Measurements from ENCODE around the gene ADGRG1.
"Not testable (repeated sequence)": the region's sequence is repeated elsewhere in the genome, so short reads cannot be mapped to it uniquely, and the experiment has no call there.

The ADGRG1 gene

GRCh38 chr16:57628008-57628781 is at the start of gene ADGRG1:
Gene ADGRG1, plus strand, starts transcription at chr16:57628630. Its CDS starts 21,658 bp downstream, at chr16:57650288.
- DNase-seq = peak; percentile 74 to 88
- TF ChIP-seq POLR2A (IDR thresholded peaks at IDR 0.05; ENCODE audit: low read length) = peak; percentile 79
- no peak for TF ChIP-seq GATA1 (IDR thresholded peaks at IDR 0.05; ENCODE audit: low read depth, low read length)

- TF ChIP-seq GATA1 (IDR thresholded peaks at IDR 0.05; ENCODE audit: low read depth, low read length) (no peak), POLR2A (IDR thresholded peaks at IDR 0.05; ENCODE audit: low read length) (no peak)
- no peak for DNase-seq
Measured at GRCh38 chr16:57579361-57579665, 49.1 kb upstream of the ADGRG1 start.

DNA sequence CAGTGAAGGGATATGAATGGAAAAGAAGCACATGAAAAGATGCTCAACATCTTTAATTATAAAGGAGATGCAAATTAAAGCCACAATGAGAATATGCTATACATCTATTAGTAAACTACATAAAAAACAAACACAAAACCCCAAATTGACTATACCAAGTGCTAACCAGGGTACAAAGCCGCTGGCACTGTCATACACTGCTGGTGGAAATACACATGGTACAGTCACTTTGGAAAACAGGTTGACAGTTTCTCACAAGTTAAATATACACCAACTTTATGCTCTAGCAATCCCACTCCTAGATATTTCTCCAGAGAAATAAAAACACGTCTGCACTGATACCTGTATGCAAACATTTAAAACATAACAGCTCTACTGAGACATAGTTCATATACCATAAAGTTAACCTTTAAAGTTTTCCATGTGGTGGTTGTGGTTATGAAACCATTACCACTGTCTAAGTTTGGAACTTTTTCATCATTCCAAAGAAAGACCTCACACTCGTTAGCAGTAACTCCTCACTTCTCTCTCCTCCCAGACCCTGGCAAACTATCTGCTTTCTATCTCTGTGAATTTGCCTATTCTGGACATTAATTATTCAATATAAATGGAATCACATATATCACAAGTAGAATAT is 43.3 kb upstream of the ADGRG1 start:
- no peak for DNase-seq
- TF ChIP-seq GATA1 (IDR thresholded peaks at IDR 0.05; ENCODE audit: low read depth, low read length) (no peak), POLR2A (IDR thresholded peaks at IDR 0.05; ENCODE audit: low read length) (no peak)

DNA sequence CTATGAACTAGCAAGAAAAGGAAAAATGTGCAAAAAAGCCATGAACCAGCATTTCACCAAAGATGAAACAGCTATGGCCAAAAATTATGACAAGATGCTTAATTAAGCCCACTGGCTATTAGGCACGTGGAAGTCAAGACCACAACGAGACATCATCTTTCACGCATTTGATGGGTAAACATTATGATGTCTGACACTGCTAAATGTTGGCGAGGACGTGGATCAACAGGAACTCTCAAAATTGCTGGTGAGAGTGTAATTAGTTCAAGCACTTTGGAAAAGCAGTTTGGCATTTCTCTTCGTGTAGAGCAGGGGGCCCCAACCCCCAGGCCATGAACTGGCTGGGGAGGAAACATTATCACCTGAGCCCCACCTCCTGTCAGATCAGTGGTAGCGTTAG is 39.6 kb upstream of the ADGRG1 start:
- DNase-seq = no peak
- TF ChIP-seq GATA1 (IDR thresholded peaks at IDR 0.05; ENCODE audit: low read depth, low read length) = no peak

DNA sequence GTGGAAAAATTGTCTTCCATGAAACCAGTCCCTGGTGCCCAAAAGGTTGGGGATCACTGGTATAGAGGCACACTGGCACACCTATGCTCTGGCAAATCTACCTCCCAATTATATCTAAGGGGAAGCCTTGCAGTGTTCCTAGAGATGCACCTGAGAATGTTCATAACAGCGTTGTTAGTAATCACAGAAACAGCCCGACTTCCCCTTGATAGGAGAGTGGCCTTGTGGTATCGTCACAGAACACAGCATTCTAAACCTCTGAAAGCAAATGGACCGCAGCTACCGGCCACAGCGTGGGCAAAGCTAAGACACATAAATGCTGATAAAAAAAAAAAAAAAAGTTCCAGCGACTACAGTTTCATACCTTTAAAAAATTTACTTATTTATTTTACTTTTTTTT is 39.1 kb upstream of the ADGRG1 start:
- DNase-seq = no peak
- TF ChIP-seq POLR2A (IDR thresholded peaks at IDR 0.05; ENCODE audit: low read length) (no peak), GATA1 (IDR thresholded peaks at IDR 0.05; ENCODE audit: low read depth, low read length) (no peak)

DNA sequence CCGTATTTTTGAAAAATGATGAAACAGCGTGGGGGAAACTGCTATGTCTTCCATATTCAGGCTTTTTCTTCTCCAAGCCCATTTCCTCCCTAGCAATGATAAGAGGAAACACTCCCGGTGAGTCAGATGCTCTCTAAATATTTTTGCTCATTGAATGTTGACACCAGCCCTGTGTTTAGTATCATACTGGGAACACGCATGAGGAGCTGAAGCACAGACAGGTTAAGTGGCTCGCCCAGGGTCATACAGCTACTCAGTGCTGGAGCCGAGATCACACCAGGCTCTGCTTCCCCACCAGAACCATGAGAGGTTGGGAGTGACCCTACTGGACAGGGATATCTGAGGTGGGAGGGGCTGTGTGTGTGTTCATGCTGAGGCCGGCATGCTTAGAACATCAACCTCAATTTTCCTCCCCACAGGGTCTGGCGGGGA is 37.8 kb upstream of the ADGRG1 start:
- no peak for DNase-seq
- TF ChIP-seq POLR2A (IDR thresholded peaks at IDR 0.05; ENCODE audit: low read length) (no peak), GATA1 (IDR thresholded peaks at IDR 0.05; ENCODE audit: low read depth, low read length) (no peak)

DNA sequence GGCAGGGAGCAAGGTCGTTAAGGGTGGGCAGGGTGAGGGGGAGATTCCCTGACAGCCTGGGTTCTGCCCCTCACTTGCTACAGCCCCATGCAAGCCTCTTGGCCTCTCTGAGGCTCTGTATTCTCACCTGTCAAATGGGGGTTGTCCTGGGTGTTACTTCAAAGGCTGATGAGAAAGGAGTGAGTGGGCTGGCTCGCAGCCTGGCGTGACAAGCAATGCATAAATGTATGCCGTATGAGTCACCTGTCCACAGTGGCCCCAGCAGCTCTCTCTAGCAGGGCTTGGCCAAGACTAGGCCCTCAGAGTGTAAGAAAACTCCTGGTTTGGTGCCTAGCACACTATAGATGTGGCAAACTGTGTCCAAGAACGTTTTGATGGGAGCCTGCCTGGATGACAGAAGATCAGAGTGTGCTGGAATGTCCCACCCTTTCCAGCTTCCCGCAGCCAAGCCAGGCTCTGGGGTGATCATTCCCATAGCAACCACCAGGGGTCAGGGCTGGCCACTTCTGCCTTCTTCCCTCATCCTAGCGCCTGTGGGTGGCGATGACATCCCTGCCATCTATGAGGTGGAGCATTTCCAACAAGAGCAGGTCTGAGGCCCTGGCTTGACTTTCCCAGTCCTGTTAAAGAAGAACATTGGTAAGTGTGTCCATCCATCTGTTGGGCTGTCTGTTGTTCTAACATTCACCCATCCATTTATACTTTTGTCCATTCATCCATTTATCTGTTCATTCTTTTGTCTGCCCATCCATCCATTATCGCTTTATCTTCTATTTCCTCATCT is 37.2 kb upstream of the ADGRG1 start:
- DNase-seq = peak; percentile 55 to 76
- TF ChIP-seq POLR2A (IDR thresholded peaks at IDR 0.05; ENCODE audit: low read length) (no peak), GATA1 (IDR thresholded peaks at IDR 0.05; ENCODE audit: low read depth, low read length) (no peak)

DNA sequence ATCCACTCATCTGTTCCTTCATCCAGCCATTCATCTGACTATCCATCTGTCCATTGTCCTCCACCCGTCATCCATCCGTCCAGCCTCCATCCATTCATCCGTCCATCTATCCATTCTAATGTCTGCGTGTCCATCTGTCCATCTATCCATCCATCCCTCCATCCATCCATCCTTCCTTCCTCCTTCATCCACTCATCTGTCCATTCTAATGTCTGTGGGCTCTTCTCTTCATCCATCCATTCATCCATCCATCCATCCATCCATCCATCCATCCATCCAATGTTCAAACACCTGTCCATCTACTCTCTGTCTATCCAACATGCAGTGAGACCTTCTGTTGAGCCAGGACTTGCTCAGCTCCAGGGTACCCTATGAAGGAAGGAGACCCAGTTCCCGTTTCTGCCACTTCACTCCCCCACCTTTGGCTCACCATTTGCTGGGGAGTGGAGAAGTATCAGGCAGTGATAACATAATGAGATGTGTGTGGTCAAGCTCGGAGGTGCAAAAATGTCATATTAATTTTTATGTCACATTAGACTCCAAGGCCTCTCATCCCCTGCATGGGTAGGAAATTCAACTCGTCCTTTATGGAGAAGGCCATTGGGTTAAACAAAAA is 36.5 kb upstream of the ADGRG1 start:
- DNase-seq = no peak
- no peak for TF ChIP-seq POLR2A (IDR thresholded peaks at IDR 0.05; ENCODE audit: low read length)
- no peak for TF ChIP-seq GATA1 (IDR thresholded peaks at IDR 0.05; ENCODE audit: low read depth, low read length)

DNA sequence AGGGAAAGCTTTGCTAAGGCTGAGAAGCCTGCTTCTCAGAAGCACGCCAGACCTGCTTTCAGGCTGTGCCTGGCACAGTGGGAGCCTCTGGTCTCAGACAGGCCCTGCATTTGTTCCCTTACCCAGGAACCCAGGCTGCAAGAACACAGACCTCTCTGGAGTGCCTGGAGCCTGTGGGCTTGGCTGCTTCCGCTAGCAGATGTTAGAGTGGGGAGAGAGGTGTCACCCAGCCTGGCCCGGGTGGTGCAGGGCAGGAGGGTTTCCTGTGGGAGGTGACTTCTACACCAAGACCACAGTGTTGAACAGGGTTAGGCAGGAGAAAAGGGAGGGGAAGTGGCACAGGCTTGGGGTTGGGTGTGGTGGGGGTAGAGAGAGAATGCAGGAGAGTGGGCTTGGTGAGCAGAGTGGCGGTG is 35.8 kb upstream of the ADGRG1 start:
- DNase-seq = no peak
- no peak for TF ChIP-seq GATA1 (IDR thresholded peaks at IDR 0.05; ENCODE audit: low read depth, low read length)
- TF ChIP-seq POLR2A (IDR thresholded peaks at IDR 0.05; ENCODE audit: low read length) = no peak

DNA sequence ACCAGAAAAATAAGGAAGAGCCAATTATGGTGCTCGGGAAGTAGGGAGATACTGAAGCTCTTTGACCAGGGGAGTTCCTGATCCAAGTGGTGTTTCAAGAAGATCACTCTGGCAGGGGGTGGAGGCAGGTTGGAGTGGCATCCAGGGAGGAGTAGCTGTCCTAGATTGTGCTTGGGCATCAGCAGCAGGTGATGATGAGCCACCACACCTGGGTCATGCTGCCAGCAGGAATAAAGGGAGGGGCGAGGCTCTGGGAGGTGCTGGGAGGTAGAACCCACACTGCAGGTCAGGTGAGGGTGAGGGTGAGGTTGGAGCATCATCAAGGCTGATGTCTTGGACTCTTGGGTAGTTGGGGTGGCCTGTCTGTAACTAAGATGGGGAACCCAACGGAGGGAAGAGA is 35.4 kb upstream of the ADGRG1 start:
- DNase-seq = no peak
- no peak for TF ChIP-seq GATA1 (IDR thresholded peaks at IDR 0.05; ENCODE audit: low read depth, low read length)
- TF ChIP-seq POLR2A (IDR thresholded peaks at IDR 0.05; ENCODE audit: low read length) = no peak

DNA sequence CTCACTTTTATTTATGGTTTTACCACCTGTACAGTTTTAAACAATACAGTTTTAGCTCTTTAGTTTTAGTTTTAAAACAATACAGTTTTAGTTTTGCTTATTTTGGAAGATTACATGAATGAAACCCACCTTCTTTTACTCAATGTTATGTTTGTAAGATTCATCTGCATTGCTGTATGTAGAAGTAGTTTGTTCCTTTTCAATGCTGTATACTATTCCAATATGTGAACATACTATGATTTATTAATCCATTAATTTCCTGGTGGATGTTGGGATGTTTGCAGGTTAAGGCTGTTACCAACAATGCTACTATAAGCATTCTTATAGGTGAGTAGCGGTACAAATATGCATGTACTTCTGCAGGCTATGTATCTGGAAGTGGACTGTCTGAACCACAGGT is 34.4 kb upstream of the ADGRG1 start:
- no peak for TF ChIP-seq GATA1 (IDR thresholded peaks at IDR 0.05; ENCODE audit: low read depth, low read length)
- TF ChIP-seq POLR2A (IDR thresholded peaks at IDR 0.05; ENCODE audit: low read length) = no peak

DNA sequence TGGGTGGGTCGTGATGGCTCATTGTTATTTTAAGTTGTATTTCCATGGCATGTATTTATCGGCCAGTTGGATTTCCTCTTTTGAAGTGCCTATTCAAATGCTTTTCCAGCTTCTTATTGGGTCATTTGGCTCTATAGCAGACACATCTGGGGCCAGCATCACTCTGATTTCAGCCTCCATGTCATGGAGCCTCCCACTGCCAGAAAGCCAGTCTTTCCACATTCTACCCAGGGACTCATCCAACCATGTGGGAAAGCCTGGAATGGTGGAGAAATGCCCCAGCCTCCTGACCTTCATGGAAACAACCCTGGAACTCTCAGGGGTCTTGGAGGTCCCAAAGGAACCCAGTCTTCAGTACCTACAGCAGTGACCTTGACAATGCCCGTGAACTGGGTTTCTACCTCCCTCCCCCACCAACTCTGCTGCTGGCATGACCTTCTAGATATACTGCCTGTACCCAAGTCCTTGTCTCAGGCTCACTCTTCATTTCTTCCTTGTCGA is 33.8 kb upstream of the ADGRG1 start:
- TF ChIP-seq GATA1 (IDR thresholded peaks at IDR 0.05; ENCODE audit: low read depth, low read length) (no peak), POLR2A (IDR thresholded peaks at IDR 0.05; ENCODE audit: low read length) (no peak)
- no peak for DNase-seq

More for the DNA sequence above, 34.4 kb upstream of the ADGRG1 start:
- no peak for DNase-seq

GRCh38 chr16:57596234-57596633 is 32.2 kb upstream of the ADGRG1 start:
- not testable (repeated sequence) for DNase-seq

DNA sequence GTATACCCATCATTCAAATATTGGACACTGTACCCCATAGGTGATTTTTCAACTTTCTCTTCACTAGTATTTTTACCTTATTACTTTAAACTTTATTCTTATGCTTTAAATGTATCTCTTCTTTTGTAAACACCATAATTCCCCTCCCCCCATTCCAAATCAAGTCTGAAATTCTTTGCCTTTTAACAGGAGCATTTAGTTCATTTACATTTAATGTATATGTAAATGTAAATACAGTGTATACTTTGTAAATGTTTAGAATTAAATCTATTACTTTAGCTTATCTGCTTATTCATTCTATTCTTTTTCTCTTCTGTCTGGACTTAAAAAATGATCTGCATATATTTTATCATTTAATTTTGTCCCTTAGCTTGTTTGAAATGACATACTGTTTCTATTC is 30.0 kb upstream of the ADGRG1 start:
- TF ChIP-seq GATA1 (IDR thresholded peaks at IDR 0.05; ENCODE audit: low read depth, low read length) (no peak), POLR2A (IDR thresholded peaks at IDR 0.05; ENCODE audit: low read length) (no peak)
- no peak for DNase-seq
